GM19468 (cell line): ENCODE results near the gene ZNF710.

Experiments used
- ATAC-seq: cut with Tn5 transposase; IDR thresholded peaks from one replicate; pipeline ENCODE4 v1.9.1; 2021; ENCODE audit warnings: mild to moderate bottlenecking, moderate library complexity, moderate number of reproducible peaks; ENCODE audit not compliant: unreplicated experiment; ENCODE audit errors: extremely low read depth

The ZNF710 gene

DNA sequence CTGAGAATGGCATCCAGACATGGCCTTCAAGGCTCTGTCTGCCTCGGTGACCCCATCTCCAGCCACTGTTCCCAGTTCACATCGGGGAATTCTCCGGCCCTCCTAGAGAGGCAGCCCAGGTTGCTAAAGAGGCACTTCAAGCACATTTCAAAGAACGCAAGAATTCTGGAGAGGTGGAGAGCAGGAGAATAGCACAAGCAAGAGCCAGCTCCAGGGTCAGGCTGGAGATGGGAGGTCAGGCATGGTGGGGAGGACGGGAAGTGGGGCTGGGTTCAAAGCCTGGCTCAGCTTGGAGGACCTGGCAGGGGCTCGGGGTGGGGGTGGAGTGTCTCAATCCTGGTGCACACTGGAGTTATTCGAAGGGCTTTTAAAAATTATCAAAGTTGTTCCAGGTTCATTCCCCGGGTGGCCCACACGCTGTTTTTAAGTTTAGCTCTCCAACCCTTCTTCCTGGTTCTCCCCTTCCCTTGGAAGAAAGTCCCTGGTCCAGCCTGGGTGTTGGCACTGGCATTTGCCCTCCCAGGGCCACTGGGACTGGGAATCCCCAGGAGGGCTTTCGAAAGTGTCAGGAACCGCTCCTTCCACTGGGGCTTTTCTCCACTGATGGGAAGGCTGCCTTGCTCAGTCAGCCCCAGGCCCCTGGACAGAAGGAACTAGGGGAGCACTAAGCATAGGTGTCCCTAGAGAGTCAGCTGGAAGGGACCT, 35.8 kb downstream of the ZNF710 start:
- ATAC-seq: no peak

DNA sequence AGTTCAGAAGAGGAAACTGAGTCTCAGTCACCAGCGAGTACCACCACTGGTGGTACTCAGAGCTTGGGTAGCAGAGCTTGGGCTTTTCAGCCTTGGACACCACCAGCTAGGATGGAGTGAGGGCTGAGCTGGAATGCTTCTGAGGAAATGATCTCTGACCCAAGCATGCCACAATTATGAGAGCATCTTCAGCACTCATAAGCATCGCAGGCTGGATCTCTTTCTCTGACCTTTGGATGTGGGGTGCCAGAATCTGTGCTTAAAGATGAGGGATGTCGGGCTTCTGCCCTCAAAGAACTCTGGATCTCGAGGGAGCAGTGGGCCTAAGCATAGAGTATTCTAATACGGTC, 36.4 kb downstream of the ZNF710 start:
- no peak for ATAC-seq

DNA sequence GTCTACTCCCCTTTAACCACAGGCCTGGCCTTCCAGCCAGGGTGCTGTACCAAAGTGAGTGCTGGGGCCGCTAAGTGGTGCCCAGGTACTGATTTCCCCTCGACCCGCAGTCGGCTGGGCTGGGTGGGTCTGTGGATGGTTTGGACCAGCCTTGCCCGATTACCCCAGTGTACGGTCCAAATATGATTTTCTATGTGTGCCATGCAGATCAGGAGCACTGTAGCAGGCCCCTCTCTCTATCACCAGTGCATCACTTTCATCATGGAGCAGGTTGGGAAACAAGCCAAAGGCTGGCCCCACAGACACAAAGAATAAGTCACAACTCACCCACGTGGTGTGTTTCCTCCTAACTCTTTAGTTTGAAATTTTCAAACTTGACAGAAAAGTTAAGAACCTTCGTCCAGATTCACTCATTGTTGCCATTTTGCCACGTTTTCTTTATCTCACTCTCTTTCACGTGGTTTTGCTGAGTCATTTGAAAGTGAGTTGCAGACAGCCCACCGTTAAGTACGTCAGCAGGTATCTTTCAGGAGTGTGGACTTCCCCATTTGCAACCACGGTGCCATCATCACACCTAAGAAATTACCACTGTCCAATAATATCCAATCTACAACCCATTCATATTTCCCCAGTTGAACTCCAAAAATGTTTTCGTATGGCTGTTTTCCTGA, 37.0 kb downstream of the ZNF710 start:
- ATAC-seq: peak; percentile 30

DNA sequence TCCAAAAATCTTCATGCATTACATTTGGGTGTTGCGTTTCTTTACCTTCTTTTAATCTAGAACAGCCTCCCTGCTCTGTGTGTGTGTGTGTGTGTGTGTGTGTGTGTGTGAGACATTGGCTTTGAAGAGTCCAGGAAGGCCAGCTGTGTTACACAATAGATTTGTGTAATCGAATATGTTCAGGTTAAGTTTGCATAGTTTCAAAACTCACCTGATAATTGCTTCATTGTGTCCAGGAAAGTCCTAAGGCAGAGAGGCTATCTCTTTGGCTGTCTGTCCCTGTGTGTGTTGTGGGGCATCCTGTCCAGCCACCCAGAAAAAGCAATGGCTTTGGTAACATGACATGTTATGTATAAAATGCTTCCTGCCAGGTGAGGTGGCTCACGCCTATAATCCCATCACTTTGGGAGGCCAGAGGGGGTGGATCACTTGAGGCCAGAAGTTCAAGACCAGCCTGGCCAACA, 37.5 kb downstream of the ZNF710 start:
- no peak for ATAC-seq

DNA sequence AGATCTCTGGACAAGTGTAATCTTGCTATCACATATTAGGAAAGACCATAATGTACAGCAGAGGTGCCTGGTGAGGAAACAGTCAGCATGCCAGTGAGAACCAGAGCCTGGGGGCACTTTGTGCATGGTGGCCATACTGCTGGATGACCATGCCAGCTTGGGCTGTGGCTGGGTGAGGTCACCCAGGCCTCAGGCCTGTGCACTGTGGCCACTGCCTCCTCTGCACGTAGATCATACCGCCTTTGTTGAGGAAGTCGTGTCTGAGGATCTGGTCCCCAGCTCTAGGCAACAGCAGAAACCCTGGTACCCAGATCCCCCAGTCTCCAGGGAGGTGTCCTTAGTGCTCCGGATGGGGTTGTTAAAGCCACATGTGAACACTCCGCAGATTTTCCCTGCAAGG, 38.9 kb downstream of the ZNF710 start:
- no peak for ATAC-seq

DNA sequence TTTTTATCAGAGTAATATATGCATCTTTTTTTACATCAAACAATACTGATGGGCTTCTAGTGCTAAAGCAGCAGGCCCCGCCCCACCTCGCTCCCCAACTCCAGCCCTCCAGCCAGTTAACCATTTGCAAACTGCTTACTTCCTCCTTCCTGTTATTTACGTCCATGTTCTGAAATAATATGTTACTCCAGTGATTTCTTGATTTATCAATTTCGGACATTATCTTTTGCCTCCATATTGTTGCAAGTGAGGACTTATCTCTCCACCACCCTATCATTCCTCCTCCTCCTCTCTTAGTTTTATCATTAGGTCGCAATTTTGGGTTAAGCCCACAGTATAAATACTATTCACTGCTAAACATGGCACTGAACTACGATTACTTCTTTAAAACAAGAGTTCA, 39.5 kb downstream of the ZNF710 start:
- ATAC-seq: no peak

DNA sequence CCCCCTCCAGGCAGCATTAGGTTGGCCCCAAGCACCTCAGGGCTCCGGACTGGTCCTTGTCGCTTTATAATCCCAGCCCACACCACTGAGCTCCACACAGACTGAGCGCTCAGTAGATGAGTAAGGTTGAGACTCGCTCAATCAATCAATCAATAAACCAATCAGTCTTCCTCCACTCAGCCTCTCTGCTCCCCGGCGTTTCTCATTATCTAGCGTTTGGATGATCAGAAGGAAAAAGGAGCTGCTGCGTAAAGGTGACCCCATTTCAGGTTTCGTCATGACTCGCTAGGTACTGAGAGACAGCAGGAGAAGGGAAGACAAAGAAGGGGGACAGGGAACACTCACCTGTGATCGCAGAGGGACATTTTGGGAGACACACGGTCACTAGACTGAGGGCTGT, 41.2 kb downstream of the ZNF710 start:
- no peak for ATAC-seq

DNA sequence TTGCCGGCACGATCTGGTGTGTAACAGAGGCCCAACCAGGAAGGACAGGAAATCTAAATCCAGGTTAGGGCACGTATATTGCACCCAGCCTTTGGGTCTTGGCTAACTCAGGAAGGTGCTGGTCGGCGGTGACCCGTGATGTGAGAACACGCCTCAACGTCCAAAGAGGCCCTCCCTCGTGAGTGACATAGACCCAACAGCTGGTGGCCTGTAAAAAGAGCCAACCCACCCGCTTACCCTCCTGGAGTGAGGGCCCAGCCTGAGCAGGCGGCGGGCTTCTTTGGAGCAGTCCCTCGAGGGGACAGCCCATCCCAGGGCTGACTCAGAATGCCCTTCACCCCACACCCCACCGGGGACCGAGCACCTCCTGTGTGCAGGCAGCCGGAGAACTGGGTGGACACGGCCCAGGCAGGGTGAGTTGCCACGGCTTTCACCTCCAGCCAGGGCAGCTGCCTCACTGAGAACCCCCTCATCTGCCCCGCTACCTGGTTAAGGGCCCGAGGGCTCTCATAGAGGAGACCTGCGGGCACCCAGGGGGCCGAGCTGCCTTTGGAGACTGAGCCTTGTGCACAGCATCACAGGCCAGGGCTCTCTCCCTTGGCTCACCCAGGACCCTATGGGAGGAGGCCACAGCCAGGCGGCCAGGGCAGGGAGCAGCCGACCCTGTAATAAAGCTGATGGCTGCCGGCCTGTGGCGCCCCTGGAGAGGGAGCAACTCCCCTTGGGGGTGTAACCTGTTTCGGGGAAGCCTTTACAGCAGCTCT, 41.8 kb downstream of the ZNF710 start:
- ATAC-seq: no peak

DNA sequence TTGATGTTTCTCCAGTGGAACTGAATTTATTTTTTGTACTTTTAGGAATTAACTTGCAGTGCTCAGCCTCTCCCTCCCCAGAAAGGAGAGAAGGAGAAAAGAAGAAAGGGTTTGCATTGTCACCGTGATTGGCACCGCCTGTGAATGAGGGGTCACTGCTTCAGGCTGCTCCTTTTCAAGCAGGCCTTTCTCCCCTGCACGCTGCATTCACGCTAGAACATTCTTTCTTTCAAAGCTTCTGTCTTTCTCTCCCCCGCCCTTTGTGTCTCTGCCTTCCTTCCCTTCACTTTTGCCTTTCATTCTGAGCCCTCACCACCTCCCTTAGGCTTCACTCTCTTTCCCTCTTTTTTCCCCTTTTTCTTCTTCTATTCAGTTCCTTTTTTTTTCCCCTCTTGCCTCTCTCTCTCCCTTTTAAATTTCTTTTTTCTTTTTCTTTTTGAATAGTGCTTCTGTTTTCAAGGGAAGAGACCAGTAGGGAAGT, 42.4 kb downstream of the ZNF710 start:
- no peak for ATAC-seq

DNA sequence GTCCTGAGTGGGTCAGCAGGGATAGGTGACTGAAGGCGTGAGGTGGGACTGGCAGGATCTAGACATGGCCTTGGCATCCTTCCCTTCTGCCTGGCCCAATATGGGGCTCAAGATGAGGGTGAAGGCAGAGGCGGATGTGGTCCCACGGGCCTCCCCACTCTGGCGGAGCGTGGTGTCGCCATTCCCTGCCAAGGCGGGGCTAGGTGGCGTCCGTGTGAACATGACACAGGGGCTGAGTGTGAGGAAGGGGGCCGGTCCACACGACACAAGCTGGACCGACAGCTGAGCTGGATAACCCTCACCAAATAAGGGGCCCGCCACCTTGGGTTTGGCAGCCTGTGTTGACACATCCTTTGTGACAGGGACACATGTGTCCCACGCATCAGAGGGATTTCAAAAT, 43.1 kb downstream of the ZNF710 start:
- no peak for ATAC-seq

DNA sequence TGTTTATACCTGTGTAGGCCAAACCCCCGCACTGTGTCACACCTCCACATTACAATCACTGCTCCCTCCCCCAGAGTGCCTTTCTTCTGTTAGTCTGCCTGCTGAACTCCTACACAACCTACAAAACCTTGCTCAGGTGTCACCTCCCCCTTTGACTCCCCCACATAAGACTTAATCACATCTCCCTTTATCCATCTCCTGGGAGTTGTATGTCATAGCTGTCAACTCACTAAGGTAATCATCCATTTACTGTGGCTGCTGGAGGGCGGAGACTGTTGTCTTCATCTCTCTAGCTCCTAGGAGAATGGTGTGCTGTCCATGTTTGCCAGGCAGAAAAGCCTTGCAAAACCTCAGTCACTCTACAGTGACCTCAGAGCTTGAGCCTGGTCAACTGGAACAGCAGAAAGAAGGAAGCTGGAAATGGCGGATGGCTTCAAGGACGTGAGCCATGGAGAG, 43.8 kb downstream of the ZNF710 start:
- no peak for ATAC-seq

DNA sequence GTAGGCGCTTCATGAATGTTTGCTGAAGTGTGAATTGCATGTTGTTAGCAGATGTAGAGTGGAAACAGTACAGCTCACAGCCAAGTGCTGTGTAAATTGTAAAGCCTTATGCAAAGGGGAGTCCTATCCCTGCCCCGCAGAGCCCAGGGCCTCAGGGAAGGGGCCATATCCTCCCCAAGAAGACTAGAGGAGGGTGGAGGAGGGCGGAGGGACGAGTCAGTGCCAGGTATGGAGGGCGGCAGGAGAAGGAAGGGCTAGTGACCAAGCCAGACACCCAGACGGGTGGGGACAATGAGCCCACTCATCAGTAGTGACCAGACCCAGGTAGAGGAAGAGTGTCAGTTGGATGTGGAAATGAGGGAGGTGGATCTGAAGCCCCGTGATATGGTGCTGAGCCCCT, 45.2 kb downstream of the ZNF710 start:
- ATAC-seq: no peak

DNA sequence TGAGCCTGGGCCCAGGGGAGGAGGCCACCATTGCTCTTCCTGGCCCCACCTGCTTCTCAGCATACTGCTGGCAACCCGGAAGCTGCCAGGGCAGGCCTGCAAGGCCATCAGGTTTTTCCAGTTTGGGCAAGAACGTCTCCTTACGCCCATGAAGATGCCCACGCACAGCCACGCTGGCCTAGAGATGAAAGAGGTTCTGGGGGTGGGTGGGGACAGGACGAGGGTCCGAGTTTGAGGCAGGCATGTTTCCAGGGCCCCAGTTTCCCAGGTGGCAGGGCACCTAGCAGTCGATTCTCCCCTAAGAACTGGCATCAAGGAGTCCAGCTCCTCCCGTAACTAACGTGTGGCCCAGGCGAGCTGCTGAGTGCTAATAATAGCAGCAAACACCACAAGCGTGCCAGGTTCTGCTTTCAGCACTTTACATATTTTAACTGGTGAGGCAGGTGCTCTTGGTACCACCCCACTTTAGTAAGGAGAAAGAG, 45.8 kb downstream of the ZNF710 start:
- no peak for ATAC-seq

DNA sequence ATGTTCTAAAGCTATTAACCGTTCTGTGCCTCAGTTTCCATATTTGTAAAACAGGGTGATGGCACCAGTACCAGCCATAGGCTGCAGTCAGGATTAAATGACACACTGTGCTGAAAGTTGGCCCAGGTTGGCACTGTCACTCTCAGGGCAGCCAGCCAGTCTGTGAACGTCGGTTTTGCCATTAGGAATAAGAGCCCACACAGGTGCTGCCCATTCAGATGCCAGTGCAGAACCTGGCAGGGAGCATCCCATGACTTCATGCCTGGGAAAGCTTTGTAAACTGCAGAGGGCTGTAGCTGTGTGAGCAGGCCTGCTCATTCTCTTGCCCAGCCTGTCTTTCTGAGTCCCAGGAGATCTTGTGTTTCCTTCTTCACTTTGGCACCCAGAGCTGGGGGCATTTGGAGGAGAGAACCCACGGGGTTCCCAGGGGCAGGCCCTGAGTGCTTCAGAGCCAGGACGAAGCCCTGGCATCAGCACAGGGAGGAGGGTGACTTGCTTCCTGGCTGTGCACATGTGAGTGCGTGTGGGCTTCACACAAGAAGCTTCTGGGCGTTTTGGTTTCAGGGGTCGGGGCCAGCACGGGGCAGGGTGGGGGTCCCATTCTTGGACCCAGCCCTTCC, 46.9 kb downstream of the ZNF710 start:
- no peak for ATAC-seq

DNA sequence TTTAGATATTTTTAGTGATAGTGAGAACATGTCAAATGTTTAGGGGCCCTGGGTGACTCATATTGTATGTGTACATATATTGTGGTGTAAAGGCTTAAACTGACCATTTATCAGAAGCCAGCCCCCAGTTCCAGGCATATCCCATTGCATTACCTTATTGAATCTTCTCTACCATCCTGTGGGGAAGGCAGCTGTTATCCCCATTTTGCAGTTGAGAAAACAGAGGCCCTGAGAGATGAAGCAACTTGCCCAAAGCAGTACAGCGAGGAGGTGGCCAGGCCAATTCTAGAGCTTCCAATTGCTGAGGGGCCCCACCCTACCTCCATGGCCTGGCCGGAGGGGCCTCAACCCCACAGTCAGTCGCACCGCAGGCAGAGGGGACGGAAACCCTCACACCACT, 47.9 kb downstream of the ZNF710 start:
- no peak for ATAC-seq

DNA sequence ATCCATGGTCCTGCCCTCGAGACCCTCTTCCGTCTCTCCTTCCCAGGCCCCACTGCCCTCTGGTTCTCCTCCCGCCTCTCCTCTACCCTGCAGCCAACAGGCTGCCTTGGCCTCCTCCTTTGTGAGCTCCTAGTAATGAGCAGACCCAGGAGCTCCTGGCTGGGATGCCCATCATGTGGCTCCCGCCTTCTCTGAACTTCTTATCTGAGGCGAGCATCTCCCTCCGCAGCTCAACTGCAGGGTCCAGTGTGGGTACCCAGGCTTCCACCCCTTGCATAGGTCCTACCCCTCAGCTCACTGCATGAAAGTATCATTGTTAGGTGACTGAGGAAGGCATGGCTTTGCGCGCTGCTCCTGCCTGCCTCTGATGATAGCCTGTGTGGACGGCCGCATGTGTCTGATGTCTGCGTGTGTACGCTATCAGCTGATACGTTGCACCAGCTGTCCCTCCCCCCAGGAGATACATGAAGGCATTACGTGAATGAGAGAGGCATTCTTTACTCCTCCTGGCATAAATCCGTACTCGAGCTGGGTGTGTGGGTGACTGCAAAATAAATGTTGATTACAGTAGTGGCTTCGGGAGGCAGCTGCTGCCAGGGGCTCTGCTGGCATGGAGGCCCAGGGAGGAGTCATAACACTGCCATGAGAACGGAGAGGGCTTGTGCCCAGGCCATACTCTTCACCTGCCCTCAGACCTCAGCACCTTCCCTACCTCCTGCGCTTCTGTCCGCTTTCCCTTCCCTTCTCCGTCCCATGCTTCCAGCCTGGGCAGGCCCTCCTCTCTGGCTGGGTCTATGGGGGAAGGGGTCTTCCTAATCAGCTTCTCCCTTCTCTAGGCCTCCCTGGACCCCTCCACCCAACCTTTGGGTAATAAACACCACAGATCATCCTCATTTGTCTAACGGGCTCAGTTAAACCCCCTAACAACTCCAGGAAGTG, 48.8 kb downstream of the ZNF710 start:
- no peak for ATAC-seq

DNA sequence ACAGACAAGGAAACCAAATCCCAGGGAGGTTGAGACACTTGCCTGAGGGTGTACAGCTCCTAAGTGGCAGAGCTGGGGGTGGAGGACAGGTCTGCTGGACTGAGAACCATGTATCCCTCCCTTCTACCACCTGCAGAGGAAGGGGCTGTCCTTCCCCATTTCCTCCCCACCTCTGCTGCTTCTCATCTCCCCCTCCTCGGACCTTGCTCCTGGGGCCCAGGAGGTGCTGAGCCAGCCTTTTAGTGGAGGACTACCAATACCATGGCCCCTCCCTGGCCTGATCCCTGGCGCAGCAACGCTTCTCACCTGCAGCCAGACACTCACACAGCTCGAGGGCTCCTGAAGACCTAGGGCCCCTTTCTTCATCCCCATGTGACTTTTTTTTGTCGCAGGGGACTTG, 50.8 kb downstream of the ZNF710 start:
- no peak for ATAC-seq

DNA sequence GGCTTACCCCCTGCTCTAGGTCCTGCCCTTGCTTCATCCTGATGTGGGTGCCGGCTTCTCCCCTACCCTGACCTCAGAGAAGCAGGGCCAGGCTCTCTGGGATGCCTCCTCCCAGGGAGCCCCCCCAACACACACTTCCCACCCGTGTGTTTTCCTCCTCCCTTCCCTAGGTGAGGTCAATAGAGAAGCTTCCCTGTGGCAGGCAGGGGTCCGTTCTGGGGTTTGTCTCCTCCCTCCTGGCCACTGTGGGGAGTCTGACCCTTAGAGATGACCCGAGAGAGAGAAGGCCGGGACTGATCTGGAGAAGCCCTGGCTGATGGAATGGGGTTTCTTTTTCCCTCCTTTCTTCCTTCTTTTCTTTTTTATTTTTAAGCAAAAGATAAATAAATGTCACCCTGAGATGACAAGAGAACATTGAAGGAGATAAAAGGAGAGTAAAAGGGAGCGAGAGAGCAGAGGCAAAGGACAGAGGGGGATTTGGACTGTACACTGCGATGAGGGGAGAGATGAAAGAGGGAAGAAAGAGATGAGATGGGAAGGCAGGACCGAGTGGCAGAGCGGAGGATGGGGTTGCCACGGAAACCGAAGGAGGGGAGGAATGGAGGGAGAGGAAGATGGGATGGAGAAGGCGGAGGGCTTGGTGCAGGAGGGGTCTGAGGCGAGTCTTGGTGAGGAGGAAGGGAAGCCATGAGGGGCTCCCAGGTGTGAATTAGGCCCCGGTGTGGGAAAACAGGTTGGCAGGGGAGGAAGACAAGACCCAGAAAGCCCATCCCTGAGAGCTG, 52.8 kb downstream of the ZNF710 start:
- no peak for ATAC-seq

DNA sequence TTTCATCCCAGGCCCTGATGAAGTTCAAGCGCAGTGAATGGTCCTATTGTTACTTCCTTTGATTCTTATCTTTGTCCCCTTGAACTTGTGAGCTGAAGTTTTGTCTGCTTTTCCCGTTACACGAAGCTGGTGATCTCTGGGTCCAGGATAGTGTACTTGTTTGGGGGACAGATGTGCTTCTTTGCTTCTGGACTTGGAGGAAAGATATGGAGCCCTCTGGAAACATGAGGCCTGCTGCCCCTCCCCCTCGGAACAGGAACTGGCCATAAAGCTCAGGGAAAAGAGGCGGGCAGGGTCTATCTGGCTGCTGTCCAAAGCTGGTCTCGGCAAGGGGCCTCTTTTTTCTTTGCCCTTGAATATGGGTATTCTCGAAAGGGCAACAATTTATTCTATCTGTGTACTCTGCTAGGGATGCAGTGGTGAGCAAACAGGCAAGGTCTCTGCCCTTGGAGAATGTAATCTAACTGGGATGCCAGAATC, 53.5 kb downstream of the ZNF710 start:
- ATAC-seq: no peak
